ENCODE data around the gene PRPF40A. TPM values are rescaled to one million over a fixed set of nuclear protein-coding genes. Genes with fewer than 3 reads are reported as not detected.
"Not testable (repeated sequence)": the region's sequence is repeated elsewhere in the genome, so short reads cannot be mapped to it uniquely, and the experiment has no call there.

The PRPF40A gene
- total RNA-seq: 10 to 100 TPM; 34.3 to 51.7 (median 37.4) TPM
- polyA plus RNA-seq: 11.5 TPM
- long read RNA-seq, donor 1, full-length matches to known transcripts: 1 of 53 reads
- long read RNA-seq, donor 1, partial matches to known transcripts: 34 of 53 reads
- long read RNA-seq, donor 1, other reads (novel, unspliced or antisense): 18 of 53 reads
- long read RNA-seq, donor 2, partial matches to known transcripts: 4 of 19 reads
- long read RNA-seq, donor 2, other reads (novel, unspliced or antisense): 15 of 19 reads
- long read RNA-seq, donor 3, partial matches to known transcripts: 44 of 66 reads
- long read RNA-seq, donor 3, other reads (novel, unspliced or antisense): 22 of 66 reads
- long read RNA-seq, donor 4, partial matches to known transcripts: 2 of 14 reads
- long read RNA-seq, donor 4, other reads (novel, unspliced or antisense): 12 of 14 reads

DNA sequence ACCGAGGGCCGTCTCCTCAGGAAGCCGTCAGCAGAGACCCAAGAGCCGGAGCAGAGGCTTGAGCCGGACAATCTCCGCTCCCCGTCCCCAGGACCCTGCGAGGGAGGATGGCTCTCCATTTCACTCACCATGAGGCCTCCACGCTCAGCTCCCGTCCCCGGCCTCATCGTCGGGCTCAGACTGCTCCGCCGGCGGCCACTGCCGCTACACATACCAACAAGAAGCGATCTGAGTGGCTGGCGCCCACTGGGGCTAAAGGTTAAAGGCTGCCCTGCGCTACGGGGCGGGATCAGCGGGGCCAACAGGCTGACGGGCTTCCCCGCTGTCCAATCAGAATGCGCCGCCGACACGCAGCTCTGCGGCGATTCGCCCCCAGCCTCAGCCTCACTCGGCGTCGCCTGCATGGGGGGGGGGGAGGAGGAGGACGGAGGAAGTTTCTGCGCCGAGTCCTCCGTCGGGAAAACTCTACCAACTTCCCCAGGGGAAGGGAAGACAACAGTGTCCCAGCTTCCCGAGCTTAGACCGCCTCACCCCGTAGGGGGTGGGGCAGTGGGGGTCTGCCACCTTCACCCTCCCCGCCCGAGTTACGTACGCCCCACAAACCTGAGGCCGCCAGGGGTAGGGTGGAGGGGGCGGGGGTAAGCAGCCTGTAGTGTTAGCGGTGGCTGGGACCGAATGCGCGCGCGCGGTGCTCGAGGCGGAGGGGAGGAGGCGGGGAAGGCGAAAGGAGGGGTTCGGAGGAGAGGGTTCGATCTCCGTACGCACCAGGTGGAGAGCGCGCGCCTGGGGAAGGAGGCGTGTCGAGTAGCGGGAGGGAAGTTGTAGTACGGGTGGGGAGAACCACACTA lies at the start of gene PRPF40A:
Gene PRPF40A (minus strand): TSS at position 234 of the 848 bp plus-strand sequence. CDS start 22 bp downstream, at position 212.
- Histone ChIP-seq H3K4me1 (ENCODE audit: control insufficient read depth, insufficient read depth, low read length) (no peaks in the 10 kb centered on the region), H3K9me3 (ENCODE audit: control insufficient read depth, low read length) (no peaks in the 10 kb centered on the region), H3K27me3 (ENCODE audit: control insufficient read depth, insufficient read depth) (no peaks in the 10 kb centered on the region), H3K4me3 (ENCODE audit: low read length) (peak within 1 kb of the TSS; percentile 49), H3K27ac (ENCODE audit: low read length) (peak within 1 kb of the TSS; percentile 91)
- intact Hi-C loops (cut with DNase I): no loop called here
- peak; percentile 96 to 97 for ATAC-seq
- peak; percentile 99 to 100 (median 99) for DNase-seq
- WGBS: under 1% methylated on average over 71 of the region's 71 CpGs

- ATAC-seq: no peak
- WGBS: 77% methylated on average over 1 of the region's 1 CpG
Observed at GRCh38 chr2:152766928-152767327, 49.7 kb upstream of the PRPF40A start.

GRCh38 chr2:152763651-152764050 lies 46.4 kb upstream of the PRPF40A start:
- 67% methylated on average over 1 of the region's 1 CpG for WGBS
- intact Hi-C loops (cut with DNase I): no loop called here
- Histone ChIP-seq H3K9me3 (ENCODE audit: control insufficient read depth, low read length) (no peaks in the 10 kb centered on the region), H3K4me3 (ENCODE audit: low read length) (no peak overlapping the region), H3K27me3 (ENCODE audit: control insufficient read depth, insufficient read depth) (no peaks in the 10 kb centered on the region), H3K27ac (ENCODE audit: low read length) (no peak overlapping the region), H3K4me1 (ENCODE audit: control insufficient read depth, insufficient read depth, low read length) (no peaks in the 10 kb centered on the region)
- DNase-seq (no peak), ATAC-seq (no peak)

More at GRCh38 chr2:152766928-152767327, 49.7 kb upstream of the PRPF40A start:
- no peak overlapping the region for H3K27ac ChIP-seq (ENCODE audit: low read length)
- no peak for DNase-seq
- H3K4me3 ChIP-seq (ENCODE audit: low read length): no peak overlapping the region
- intact Hi-C loops (cut with DNase I): no loop called here
- no peaks in the 10 kb centered on the region for H3K9me3 ChIP-seq (ENCODE audit: control insufficient read depth, low read length)
- H3K27me3 ChIP-seq (ENCODE audit: control insufficient read depth, insufficient read depth): no peaks in the 10 kb centered on the region
- H3K4me1 ChIP-seq (ENCODE audit: control insufficient read depth, insufficient read depth, low read length): no peaks in the 10 kb centered on the region

GRCh38 chr2:152763208-152763607 lies 45.9 kb upstream of the PRPF40A start:
- H3K9me3 ChIP-seq (ENCODE audit: control insufficient read depth, low read length); H3K27me3 ChIP-seq (ENCODE audit: control insufficient read depth, insufficient read depth); H3K4me3 ChIP-seq (ENCODE audit: low read length); H3K27ac ChIP-seq (ENCODE audit: low read length); H3K4me1 ChIP-seq (ENCODE audit: control insufficient read depth, insufficient read depth, low read length); intact Hi-C loops (cut with DNase I): not testable (repeated sequence)
- DNase-seq (peak in 1 of 3 donors; percentile 38), ATAC-seq (peak; percentile 47 to 67)
- 69% methylated on average over 4 of the region's 4 CpGs for WGBS

- intact Hi-C loops (cut with DNase I): no loop called here
- Histone ChIP-seq H3K4me3 (ENCODE audit: low read length) (no peak overlapping the region), H3K27me3 (ENCODE audit: control insufficient read depth, insufficient read depth) (no peaks in the 10 kb centered on the region), H3K27ac (ENCODE audit: low read length) (no peak overlapping the region), H3K4me1 (ENCODE audit: control insufficient read depth, insufficient read depth, low read length) (no peaks in the 10 kb centered on the region), H3K9me3 (ENCODE audit: control insufficient read depth, low read length) (no peaks in the 10 kb centered on the region)
- 56% methylated on average over 5 of the region's 5 CpGs for WGBS
- peak; percentile 45 to 69 (median 47) for DNase-seq
- peak; percentile 92 for ATAC-seq
Observed at GRCh38 chr2:152762202-152762601, 44.9 kb upstream of the PRPF40A start.

DNA sequence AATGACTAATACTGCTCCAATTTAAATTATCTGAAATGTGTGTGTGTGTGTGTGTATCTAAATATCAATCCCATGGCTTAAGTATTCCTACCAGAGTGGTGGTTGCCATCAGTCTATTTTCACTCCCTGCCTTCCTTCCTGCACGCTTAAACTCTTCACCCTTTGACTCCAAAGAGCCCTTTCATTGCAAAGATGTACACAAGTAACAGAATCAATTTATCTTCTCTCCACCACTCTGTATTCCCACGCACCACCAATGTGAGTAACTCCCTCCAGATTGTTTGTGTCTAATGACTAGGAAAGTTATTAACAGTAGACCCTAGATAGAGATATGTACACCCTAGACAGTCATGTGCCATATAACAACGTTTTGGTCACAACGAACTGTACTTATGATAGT lies 44.0 kb upstream of the PRPF40A start:
- intact Hi-C loops (cut with DNase I): no loop called here
- WGBS: 66% methylated on average over 4 of the region's 4 CpGs
- Histone ChIP-seq H3K4me3 (ENCODE audit: low read length) (no peak overlapping the region), H3K9me3 (ENCODE audit: control insufficient read depth, low read length) (no peaks in the 10 kb centered on the region), H3K27ac (ENCODE audit: low read length) (no peak overlapping the region), H3K4me1 (ENCODE audit: control insufficient read depth, insufficient read depth, low read length) (no peaks in the 10 kb centered on the region), H3K27me3 (ENCODE audit: control insufficient read depth, insufficient read depth) (no peaks in the 10 kb centered on the region)
- ATAC-seq: no peak
- no peak for DNase-seq

DNA sequence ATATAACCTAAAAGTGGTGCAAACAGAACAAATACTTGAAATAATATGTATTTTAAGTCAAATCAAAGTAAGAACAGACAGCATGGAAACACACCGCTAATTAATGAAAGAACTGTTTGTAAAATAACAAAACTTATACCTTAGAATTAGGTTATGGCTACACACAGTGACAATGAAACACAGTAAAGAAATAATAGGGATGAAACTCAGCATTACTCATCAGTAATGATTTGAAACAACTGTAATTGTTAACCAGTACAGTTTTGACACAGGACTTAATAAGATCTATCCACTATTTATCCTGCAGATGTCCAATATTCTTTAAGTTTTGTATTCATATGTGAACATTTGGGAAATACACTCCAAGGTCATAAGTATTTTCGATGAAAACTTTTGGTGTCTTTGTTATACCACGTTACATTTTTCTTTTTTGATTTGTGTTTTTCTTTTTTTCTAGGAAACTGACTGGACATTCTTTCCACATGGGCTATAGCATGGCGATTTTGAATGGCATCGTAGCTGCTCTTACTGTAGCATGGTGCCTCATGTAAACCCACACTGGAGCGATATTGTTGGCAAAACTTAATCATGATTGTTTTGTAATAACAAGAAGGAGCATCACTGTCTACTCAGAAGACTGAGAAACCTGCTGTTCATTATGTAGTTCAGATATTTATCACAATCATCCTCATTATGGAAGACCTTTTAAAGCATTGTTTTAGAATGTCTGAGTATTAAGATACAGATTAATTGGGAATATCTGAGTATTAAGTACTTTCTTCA lies 42.2 kb upstream of the PRPF40A start:
- WGBS: 95% methylated on average over 6 of the region's 6 CpGs
- H3K9me3 ChIP-seq (ENCODE audit: control insufficient read depth, low read length): no peaks in the 10 kb centered on the region

GRCh38 chr2:152755029-152755428 lies 37.8 kb upstream of the PRPF40A start:
- H3K27me3 ChIP-seq (ENCODE audit: control insufficient read depth, insufficient read depth): no peaks in the 10 kb centered on the region
- intact Hi-C loops (cut with DNase I): no loop called here
- no peaks in the 10 kb centered on the region for H3K9me3 ChIP-seq (ENCODE audit: control insufficient read depth, low read length)
- no peak overlapping the region for H3K4me3 ChIP-seq (ENCODE audit: low read length)
- ATAC-seq (no peak), DNase-seq (peak in 2 of 3 donors; percentile 45 to 59)
- H3K4me1 ChIP-seq (ENCODE audit: control insufficient read depth, insufficient read depth, low read length): no peaks in the 10 kb centered on the region
- WGBS: 88% methylated on average over 13 of the region's 13 CpGs
- H3K27ac ChIP-seq (ENCODE audit: low read length): no peak overlapping the region

More for the DNA sequence above, 42.2 kb upstream of the PRPF40A start:
- ATAC-seq: no peak
- Histone ChIP-seq H3K27ac (ENCODE audit: low read length) (no peak overlapping the region), H3K4me3 (ENCODE audit: low read length) (no peak overlapping the region), H3K4me1 (ENCODE audit: control insufficient read depth, insufficient read depth, low read length) (no peaks in the 10 kb centered on the region), H3K27me3 (ENCODE audit: control insufficient read depth, insufficient read depth) (no peaks in the 10 kb centered on the region)
- no peak for DNase-seq
- intact Hi-C loops (cut with DNase I): no loop called here

DNA sequence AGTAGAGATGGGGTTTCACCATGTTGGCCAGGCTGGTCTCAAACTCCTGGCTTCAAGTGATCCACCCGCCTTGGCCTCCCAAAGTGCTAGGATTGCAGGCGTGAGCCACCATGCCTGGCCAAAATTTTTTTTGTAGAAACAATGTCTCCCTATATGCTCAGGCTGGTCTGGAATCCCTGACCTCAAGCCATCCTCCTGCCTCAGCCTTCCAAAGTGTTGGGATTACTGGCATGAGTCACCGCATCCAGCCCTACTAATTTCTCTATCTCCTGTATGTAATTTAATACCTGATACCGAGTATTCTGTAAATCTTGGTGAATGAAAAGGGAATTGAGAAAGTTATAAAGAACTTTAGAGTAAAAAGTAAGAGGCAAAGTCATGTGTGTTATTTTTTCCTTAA lies 30.5 kb upstream of the PRPF40A start:
- H3K9me3 ChIP-seq (ENCODE audit: control insufficient read depth, low read length); intact Hi-C loops (cut with DNase I): not testable (repeated sequence)

DNA sequence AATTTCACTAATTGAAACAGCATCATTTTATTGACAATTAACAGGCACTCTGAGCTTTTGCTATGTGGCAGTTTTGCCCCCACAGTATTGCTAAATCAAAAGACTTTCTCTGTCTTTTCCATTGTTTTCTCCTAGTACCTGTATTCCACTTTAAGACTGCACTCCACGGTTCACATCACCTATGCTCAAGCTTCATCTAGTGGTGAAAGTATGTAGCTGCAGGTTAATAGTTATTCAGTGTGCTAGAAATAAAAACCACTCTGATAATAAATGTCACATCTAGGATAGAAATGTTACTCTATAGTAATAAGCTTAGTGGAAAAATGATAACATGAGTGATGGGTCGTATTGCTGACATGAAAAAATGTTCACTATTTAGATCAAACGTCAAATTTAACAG lies 25.7 kb upstream of the PRPF40A start:
- ATAC-seq: no peak
- Histone ChIP-seq H3K27me3 (ENCODE audit: control insufficient read depth, insufficient read depth) (no peaks in the 10 kb centered on the region), H3K9me3 (ENCODE audit: control insufficient read depth, low read length) (no peaks in the 10 kb centered on the region), H3K4me3 (ENCODE audit: low read length) (no peak overlapping the region), H3K27ac (ENCODE audit: low read length) (no peak overlapping the region), H3K4me1 (ENCODE audit: control insufficient read depth, insufficient read depth, low read length) (no peaks in the 10 kb centered on the region)
- DNase-seq: no peak
- intact Hi-C loops (cut with DNase I): no loop called here
- WGBS: 54% methylated on average over 3 of the region's 3 CpGs

More for the DNA sequence above, 30.5 kb upstream of the PRPF40A start:
- DNase-seq; H3K4me3 ChIP-seq (ENCODE audit: low read length); H3K27me3 ChIP-seq (ENCODE audit: control insufficient read depth, insufficient read depth); H3K4me1 ChIP-seq (ENCODE audit: control insufficient read depth, insufficient read depth, low read length); ATAC-seq; H3K27ac ChIP-seq (ENCODE audit: low read length): not testable (repeated sequence)
- 94% methylated on average over 4 of the region's 4 CpGs for WGBS

Measured in right cardiac atrium (tissue), 5 donors.